K562 (cell line): ENCODE results near the gene LRRC8C.
A peak's percentile ranks its signal among the peaks of the same experiment; 100 is the strongest.

Experiments used
- CEBPB ChIP-seq: fragments of 450-650 bp; IDR thresholded peaks from 2 replicates; pipeline ENCODE4 v1.6.1; 2016; ENCODE audit warnings: missing genetic modification characterization, missing compliant biosample characterization
- CTCF ChIP-seq, 3 experiments: IDR thresholded peaks in 2 of 3; conservative IDR thresholded peaks in 1 of 3; 2 replicates each; pipeline ENCODE4 v1.5.1; 2011 to 2012; ENCODE audit warnings: low read length in 3 of 3, mild to moderate bottlenecking in 3 of 3, control low read depth in 2 of 3, improper control_type of control experiment in 1 of 3, inconsistent platforms in 1 of 3, low read depth in 1 of 3, mixed read lengths in 1 of 3, moderate library complexity in 1 of 3; ENCODE audit not compliant: insufficient read depth in 2 of 3
- HOXB6 ChIP-seq: fragments of 250-450 bp; sonication (Bioruptor Pico); IDR thresholded peaks from 2 replicates; pipeline ENCODE4 v1.5.1; 2022; ENCODE audit warnings: mild to moderate bottlenecking, borderline replicate concordance
- ZBTB8A ChIP-seq: fragments of 450-650 bp; IDR thresholded peaks from 2 replicates; pipeline ENCODE4 v1.6.1; 2018; ENCODE audit warnings: mild to moderate bottlenecking, moderate library complexity; ENCODE audit not compliant: partially characterized antibody

- TF ChIP-seq ZBTB8A: no peak
- peak; percentile 73 for TF ChIP-seq CEBPB (tag)
- TF ChIP-seq CTCF (IDR thresholded peaks at IDR 0.05 in 2 of 3, conservative IDR thresholded peaks at IDR 0.05 in 1 of 3; ENCODE audit: insufficient read depth in 2 of 3, low read depth in 1 of 3, low read length in 3 of 3): no peak
- no peak for TF ChIP-seq HOXB6 (CRISPR knock-in tag)
Observed at GRCh38 chr1:89757532-89757931, 124.6 kb downstream of the LRRC8C start.
